HEK293T (cell line): ENCODE measurements around the gene WDR90.

Experiments used
- CTCF ChIA-PET: fragments of 350-600 bp; formaldehyde crosslinking; extraction: SDS; loops from one replicate; lab custom pipeline; 2021; ENCODE audit warnings: antibody characterized with exemption, inconsistent platforms; lab: Yijun Ruan, JAX
- POLR2A ChIA-PET: fragments of 350-600 bp; formaldehyde crosslinking; extraction: SDS; loops from one replicate; lab custom pipeline; 2020; ENCODE audit warnings: antibody characterized with exemption, inconsistent platforms; lab: Yijun Ruan, JAX
- DNase-seq: peaks from one replicate; pipeline ENCODE4 v3.0.0; 2012; ENCODE audit warnings: mixed read lengths; ENCODE audit errors: extremely low spot score
- ARNT ChIP-seq: fragments of 450-650 bp; IDR thresholded peaks from 2 replicates; pipeline ENCODE4 v1.6.1; 2017; ENCODE audit warnings: mild to moderate bottlenecking
- BHLHE40 ChIP-seq: fragments of 450-650 bp; IDR thresholded peaks from 2 replicates; pipeline ENCODE4 v1.6.1; 2016; ENCODE audit warnings: mild to moderate bottlenecking, moderate library complexity, borderline replicate concordance
- CTBP1 ChIP-seq: fragments of 450-650 bp; IDR thresholded peaks from 2 replicates; pipeline ENCODE4 v1.6.1; 2016; ENCODE audit warnings: borderline replicate concordance
- ELF4 ChIP-seq: fragments of 450-650 bp; IDR thresholded peaks from 2 replicates; pipeline ENCODE4 v1.6.1; 2017; ENCODE audit warnings: antibody characterized with exemption
- FOXA1 ChIP-seq: fragments of 450-650 bp; IDR thresholded peaks from 2 replicates; pipeline ENCODE4 v1.6.1; 2016; ENCODE audit warnings: mild to moderate bottlenecking
- FOXK2 ChIP-seq: fragments of 450-650 bp; IDR thresholded peaks from 2 replicates; pipeline ENCODE4 v1.6.1; 2016; ENCODE audit warnings: mild to moderate bottlenecking
- FOXM1 ChIP-seq: fragments of 450-650 bp; IDR thresholded peaks from 2 replicates; pipeline ENCODE4 v1.6.1; 2017; ENCODE audit warnings: mild to moderate bottlenecking, borderline replicate concordance
- HDGF ChIP-seq: fragments of 450-650 bp; IDR thresholded peaks from 2 replicates; pipeline ENCODE4 v1.6.1; 2017; ENCODE audit warnings: antibody characterized with exemption, borderline replicate concordance
- L3MBTL2 ChIP-seq: fragments of 450-650 bp; conservative IDR thresholded peaks from 2 replicates; pipeline ENCODE4 v1.6.1; 2016; ENCODE audit warnings: mild to moderate bottlenecking
- LEF1 ChIP-seq: fragments of 450-650 bp; IDR thresholded peaks from 2 replicates; pipeline ENCODE4 v1.6.1; 2017; ENCODE audit warnings: mild to moderate bottlenecking, borderline replicate concordance
- NFRKB ChIP-seq: fragments of 450-650 bp; IDR thresholded peaks from 2 replicates; pipeline ENCODE4 v1.6.1; 2016; ENCODE audit warnings: mild to moderate bottlenecking, moderate library complexity
- PKNOX1 ChIP-seq: fragments of 450-650 bp; IDR thresholded peaks from 2 replicates; pipeline ENCODE4 v1.6.1; 2016
- SP1 ChIP-seq: fragments of 450-650 bp; IDR thresholded peaks from 2 replicates; pipeline ENCODE4 v1.6.1; 2017
- SUZ12 ChIP-seq: fragments of 450-650 bp; IDR thresholded peaks from 2 replicates; pipeline ENCODE4 v1.6.1; 2016; ENCODE audit warnings: mild to moderate bottlenecking
- TARDBP ChIP-seq: fragments of 450-650 bp; IDR thresholded peaks from 2 replicates; pipeline ENCODE4 v1.6.1; 2016
- ZNF384 ChIP-seq: fragments of 450-650 bp; IDR thresholded peaks from 2 replicates; pipeline ENCODE4 v1.6.1; 2016

WDR90 gene

GRCh38 chr16:705431-706188, 56.4 kb downstream of the WDR90 start, which contains the start of gene FBXL16:
FBXL16 (minus strand) TSS chr16:705801; CDS start chr16:697405, 8,396 bp downstream.
- TF ChIP-seq SUZ12: no peak
- no peak for TF ChIP-seq FOXK2
- TF ChIP-seq ELF4: no peak
- TF ChIP-seq ZNF384: no peak
- TF ChIP-seq FOXM1: no peak
- TF ChIP-seq PKNOX1: no peak
- TF ChIP-seq SP1: no peak
- TF ChIP-seq CTBP1: no peak
- TF ChIP-seq NFRKB: no peak
- no peak for TF ChIP-seq TARDBP
- TF ChIP-seq L3MBTL2: no peak
- no peak for TF ChIP-seq BHLHE40
- POLR2A ChIA-PET: interaction anchor here (1.3 kb wide), 1 partner anchor 16 kb away, joined by 5 read pairs; the partner anchor contains the start of gene ANTKMT
- peak; percentile 76 for DNase-seq
- CTCF ChIA-PET: interaction anchor here (1.0 kb wide), 1 partner anchor 10 kb away, joined by 3 read pairs; no protein-coding TSS in a partner anchor

DNA sequence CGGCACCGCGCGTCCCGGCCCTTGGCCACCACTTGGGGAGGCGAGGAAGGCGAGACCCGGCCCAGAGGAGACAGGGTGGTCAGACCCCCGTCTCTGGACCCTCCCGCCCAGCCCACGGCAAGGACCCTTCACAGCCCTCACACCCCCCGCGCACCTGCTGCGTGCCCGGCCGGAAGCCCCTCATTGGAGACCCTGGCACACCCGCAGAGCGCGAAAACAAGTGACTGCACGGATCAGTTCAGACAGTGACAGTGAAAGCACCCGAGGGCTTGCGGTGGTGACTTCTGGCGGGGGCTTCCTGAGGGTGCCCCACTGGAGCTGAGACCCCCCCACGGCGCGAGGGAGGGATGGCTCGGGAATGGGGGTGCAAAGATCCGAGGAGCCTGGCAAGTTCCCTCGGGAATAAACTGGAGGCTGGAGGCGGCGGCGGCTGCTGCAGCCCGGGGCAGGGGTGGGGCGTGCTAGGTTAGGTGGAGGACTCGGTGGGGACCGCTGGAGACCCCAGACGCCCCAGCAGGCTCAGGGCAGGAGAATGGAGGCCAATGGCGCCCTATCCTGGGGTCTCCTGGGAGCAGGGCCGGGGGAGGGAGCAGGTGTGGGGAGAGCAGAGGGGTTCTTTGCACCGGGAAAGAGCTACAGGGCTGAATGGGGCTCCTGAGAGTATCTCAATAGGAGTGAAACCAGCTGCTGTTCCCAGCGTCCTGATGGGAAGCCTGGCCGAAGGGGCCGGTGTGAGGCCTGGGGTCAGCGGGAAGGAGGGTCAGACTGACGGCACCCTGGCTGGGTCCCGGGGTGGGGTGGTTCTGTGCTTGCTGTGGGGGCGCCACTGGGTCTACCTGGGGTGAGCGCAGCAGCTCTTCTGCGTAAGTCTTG, 57.3 kb downstream of the WDR90 start:
- TF ChIP-seq ZNF384 (no peak), SP1 (no peak), NFRKB (no peak), ELF4 (no peak), ARNT (no peak), CTBP1 (no peak), LEF1 (no peak), PKNOX1 (no peak), FOXK2 (no peak), HDGF (no peak), SUZ12 (no peak)
- ChIA-PET POLR2A (interaction anchor here (0.9 to 2.0 kb wide), 4 partner anchors 15 to 25 kb away, joined by 4 to 8 read pairs (median 5); partner anchors contain the start of genes ANTKMT and WDR24), CTCF (interaction anchor here (1.0 kb wide), 1 partner anchor 11 kb away, joined by 3 read pairs; no protein-coding TSS in a partner anchor)
- no peak for DNase-seq

GRCh38 chr16:707062-707538, 57.9 kb downstream of the WDR90 start:
- POLR2A ChIA-PET: interaction anchor here (0.9 to 2.0 kb wide), 6 partner anchors 12 to 25 kb away, joined by 4 to 8 read pairs (median 5); partner anchors contain the start of genes ANTKMT and WDR24
- CTCF ChIA-PET: interaction anchor here (0.6 kb wide), 1 partner anchor 350 kb away, joined by 4 read pairs; no protein-coding TSS in a partner anchor
- TF ChIP-seq ELF4: no peak
- TF ChIP-seq HDGF: no peak
- no peak for TF ChIP-seq NFRKB
- no peak for TF ChIP-seq ARNT
- no peak for TF ChIP-seq TARDBP
- no peak for TF ChIP-seq FOXK2
- no peak for TF ChIP-seq FOXA1
- no peak for TF ChIP-seq CTBP1
- no peak for TF ChIP-seq SUZ12
- no peak for TF ChIP-seq FOXM1
- no peak for TF ChIP-seq BHLHE40
- TF ChIP-seq ZNF384: no peak
- no peak for TF ChIP-seq PKNOX1
- TF ChIP-seq L3MBTL2: no peak
- no peak for TF ChIP-seq SP1
- TF ChIP-seq LEF1: no peak
- DNase-seq: no peak

DNA sequence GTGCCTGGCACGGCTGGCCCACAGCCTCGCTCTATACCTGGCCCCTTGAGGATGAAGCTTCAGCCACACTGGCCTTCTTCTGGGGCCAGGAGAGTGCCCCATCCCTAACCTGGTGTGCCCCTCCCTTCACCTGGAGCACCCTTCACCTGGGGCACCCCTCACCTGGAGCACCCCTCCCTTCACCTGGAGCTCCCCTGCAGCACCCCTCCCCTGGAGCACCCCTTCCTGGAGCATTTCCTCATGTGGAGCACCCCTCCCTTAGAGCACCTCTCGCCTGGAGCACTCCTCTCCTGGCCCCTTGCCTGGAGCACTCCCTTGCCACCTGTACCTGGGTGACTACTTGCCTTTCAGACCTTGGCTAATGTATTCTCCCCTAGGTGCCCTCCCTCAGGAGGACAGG, 58.9 kb downstream of the WDR90 start:
- DNase-seq: no peak
- TF ChIP-seq CTBP1 (no peak), FOXK2 (no peak), ARNT (no peak), PKNOX1 (no peak), NFRKB (no peak), TARDBP (no peak), FOXA1 (no peak), BHLHE40 (no peak), SUZ12 (no peak), HDGF (no peak), FOXM1 (no peak), SP1 (no peak), ZNF384 (no peak)
- ChIA-PET CTCF (interaction anchor here (1.0 kb wide), 1 partner anchor 59 kb away, joined by 3 read pairs; the partner anchor contains the start of gene WDR90), POLR2A (interaction anchor here (1.2 to 2.0 kb wide), 3 partner anchors 11 to 17 kb away, joined by 4 to 8 read pairs (median 5); partner anchors contain the start of genes ANTKMT and WDR24)
